Stomach smooth muscle (tissue), 2 donors: ENCODE data around the gene GRAMD1C.
"Not testable (repeated sequence)": the region's sequence is repeated elsewhere in the genome, so short reads cannot be mapped to it uniquely, and the experiment has no call there.

Source experiments
- H3K27ac ChIP-seq: one replicate; pipeline ENCODE4 v1.7.0; 2013; ENCODE audit warnings: mild to moderate bottlenecking, low read length, inconsistent platforms
- H3K27me3 ChIP-seq, 2 donors: one replicate each; pipeline ENCODE4 v1.7.0; 2013; ENCODE audit warnings: low read length in 2 of 2; ENCODE audit not compliant: insufficient read depth in 2 of 2, control insufficient read depth in 1 of 2
- H3K36me3 ChIP-seq, 2 donors: one replicate each; pipeline ENCODE4 v1.7.0; 2013; ENCODE audit warnings: low read length in 2 of 2; ENCODE audit not compliant: control insufficient read depth in 2 of 2, insufficient read depth in 2 of 2
- H3K4me1 ChIP-seq: one replicate; pipeline ENCODE4 v1.7.0; 2013; ENCODE audit warnings: low read length; ENCODE audit not compliant: control insufficient read depth, insufficient read depth
- H3K4me3 ChIP-seq, 2 donors: one replicate each; pipeline ENCODE4 v1.7.0; 2013; ENCODE audit warnings: low read length in 2 of 2
- H3K9ac ChIP-seq, 2 donors: one replicate each; pipeline ENCODE4 v1.7.0; 2013; ENCODE audit warnings: low read length in 2 of 2, mild to moderate bottlenecking in 1 of 2
- H3K9me3 ChIP-seq, 2 donors: one replicate each; pipeline ENCODE4 v1.7.0; 2013; ENCODE audit warnings: low read length in 2 of 2; ENCODE audit not compliant: control insufficient read depth in 2 of 2
- donor health status: healthy.
- donor health status: Pancreatic carcinoma.

GRAMD1C gene

GRCh38 chr3:113850391-113850790, 11.8 kb downstream of the GRAMD1C start:
- not testable (repeated sequence) for H3K4me1 ChIP-seq, H3K27me3 ChIP-seq, H3K4me3 ChIP-seq, H3K9me3 ChIP-seq, H3K36me3 ChIP-seq, H3K9ac ChIP-seq, H3K27ac ChIP-seq

GRCh38 chr3:113852506-113852905, 13.9 kb downstream of the GRAMD1C start:
- H3K4me1 ChIP-seq, result no peaks in the 10 kb centered on the region
- no peaks in the 10 kb centered on the region for H3K36me3 ChIP-seq
- H3K4me3 ChIP-seq, result no peak overlapping the region
- no peaks in the 10 kb centered on the region for H3K9me3 ChIP-seq
- H3K27me3 ChIP-seq, result no peaks in the 10 kb centered on the region
- no peak overlapping the region for H3K27ac ChIP-seq
- H3K9ac ChIP-seq, result no peak overlapping the region

GRCh38 chr3:113867506-113867905, 28.9 kb downstream of the GRAMD1C start:
- no peak overlapping the region for H3K9ac ChIP-seq
- peaks cover 0 to 2% of the 10 kb centered on the region in 2 donors for H3K9me3 ChIP-seq
- H3K4me3 ChIP-seq, result no peak overlapping the region
- H3K27ac ChIP-seq, result no peak overlapping the region
- no peaks in the 10 kb centered on the region for H3K36me3 ChIP-seq
- H3K4me1 ChIP-seq, result no peaks in the 10 kb centered on the region
- no peaks in the 10 kb centered on the region for H3K27me3 ChIP-seq

DNA sequence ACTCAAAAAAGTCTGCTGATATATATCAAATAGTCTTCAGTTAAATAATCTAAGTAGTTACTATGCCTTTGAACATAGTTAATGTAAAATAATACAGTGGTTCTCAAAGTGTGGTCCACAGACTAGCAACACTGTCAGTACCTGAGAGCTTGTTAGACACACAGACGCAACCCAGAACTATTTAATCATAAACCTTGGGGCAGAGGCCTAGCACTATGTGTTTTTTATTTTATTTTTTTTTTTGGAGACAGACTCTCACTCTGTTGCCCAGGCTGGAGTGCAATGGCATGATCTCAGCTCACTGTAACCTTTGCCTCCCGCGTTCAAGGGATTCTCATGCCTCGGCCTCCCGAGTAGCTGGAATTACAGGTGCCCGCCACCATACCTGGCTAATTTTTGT, 34.7 kb downstream of the GRAMD1C start:
- Histone ChIP-seq H3K27ac (no peak overlapping the region), H3K9me3 (peaks cover 0 to 2% of the 10 kb centered on the region in 2 donors), H3K36me3 (no peaks in the 10 kb centered on the region), H3K4me3 (no peak overlapping the region), H3K4me1 (no peaks in the 10 kb centered on the region), H3K27me3 (no peaks in the 10 kb centered on the region), H3K9ac (no peak overlapping the region)

DNA sequence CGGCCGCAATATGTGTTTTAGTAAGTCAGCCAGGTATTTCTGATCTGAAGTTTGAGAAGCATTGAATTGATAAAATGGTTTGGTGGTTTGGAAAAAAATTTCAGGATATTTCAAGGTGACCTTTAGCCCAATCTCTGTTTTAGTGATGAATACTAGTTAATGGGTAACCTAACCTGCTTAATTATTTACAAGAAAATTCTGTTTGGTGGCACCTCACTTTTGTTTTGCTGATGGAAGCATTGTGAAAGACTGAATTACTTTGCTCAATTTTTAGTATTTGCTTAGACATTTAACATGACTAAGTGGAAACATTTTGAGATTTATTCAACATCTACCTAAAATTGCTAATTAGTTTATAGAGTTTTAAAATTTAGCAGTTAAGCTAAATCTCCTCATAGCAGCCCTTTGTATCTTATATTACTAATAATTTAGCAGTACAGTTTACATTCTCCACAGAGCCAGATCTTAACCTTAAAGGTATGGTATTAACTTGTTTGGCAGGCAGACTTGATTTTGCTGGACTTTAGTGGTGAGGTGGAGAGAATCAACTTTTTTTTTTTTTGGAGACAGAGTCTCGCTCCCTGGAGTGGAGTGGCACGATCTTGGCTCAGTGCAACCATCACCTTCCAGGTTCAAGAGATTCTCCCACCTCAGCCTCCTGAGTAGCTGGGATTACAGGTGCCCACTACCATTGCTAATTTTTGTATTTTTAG, 35.4 kb downstream of the GRAMD1C start:
- Histone ChIP-seq H3K9me3 (no peaks in the 10 kb centered on the region), H3K9ac (no peak overlapping the region), H3K4me1 (no peaks in the 10 kb centered on the region), H3K36me3 (no peaks in the 10 kb centered on the region), H3K27ac (no peak overlapping the region), H3K27me3 (no peaks in the 10 kb centered on the region), H3K4me3 (no peak overlapping the region)

GRCh38 chr3:113878403-113878802, 39.8 kb downstream of the GRAMD1C start:
- no peak overlapping the region for H3K4me3 ChIP-seq
- no peaks in the 10 kb centered on the region for H3K4me1 ChIP-seq
- H3K27me3 ChIP-seq, result no peaks in the 10 kb centered on the region
- no peak overlapping the region for H3K9ac ChIP-seq
- H3K27ac ChIP-seq, result no peak overlapping the region
- no peaks in the 10 kb centered on the region for H3K9me3 ChIP-seq
- H3K36me3 ChIP-seq, result no peaks in the 10 kb centered on the region

GRCh38 chr3:113885050-113885449, 46.5 kb downstream of the GRAMD1C start:
- Histone ChIP-seq H3K9ac (no peak overlapping the region), H3K9me3 (no peaks in the 10 kb centered on the region), H3K36me3 (no peaks in the 10 kb centered on the region), H3K27ac (no peak overlapping the region), H3K4me1 (no peaks in the 10 kb centered on the region), H3K4me3 (no peak overlapping the region), H3K27me3 (no peaks in the 10 kb centered on the region)

DNA sequence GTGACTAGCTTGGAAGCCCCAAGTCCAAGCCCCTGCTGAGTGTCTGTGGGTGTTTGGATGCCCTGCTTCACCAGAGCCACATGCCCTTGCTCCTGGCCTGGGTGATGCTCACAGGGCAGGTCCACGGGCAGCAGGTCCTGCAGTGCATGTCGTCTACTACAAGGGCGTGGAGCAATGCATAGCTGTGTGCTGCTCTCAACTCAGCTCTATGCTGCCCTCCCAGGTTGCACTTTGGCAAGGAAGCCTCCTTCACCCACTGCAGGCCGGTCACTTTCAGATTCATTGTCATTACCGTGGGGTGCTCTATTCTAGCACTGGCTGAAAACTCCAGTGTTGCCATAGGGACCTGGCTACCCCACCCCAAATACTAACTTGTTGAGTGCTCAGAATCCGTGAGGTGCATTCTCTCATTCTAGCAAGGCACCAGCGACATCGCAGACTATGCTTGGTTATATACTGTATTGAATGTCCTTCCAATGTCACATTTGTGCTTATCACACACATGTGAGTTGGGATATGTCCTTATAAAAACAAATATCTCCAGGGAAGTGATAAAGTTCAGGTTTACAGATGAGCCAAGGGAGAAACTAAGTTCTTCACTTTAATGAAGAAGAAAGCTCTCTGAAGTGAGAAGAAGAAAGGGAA, 51.8 kb downstream of the GRAMD1C start:
- Histone ChIP-seq H3K27me3 (no peaks in the 10 kb centered on the region), H3K27ac (no peak overlapping the region), H3K9me3 (no peaks in the 10 kb centered on the region), H3K9ac (no peak overlapping the region), H3K4me3 (no peak overlapping the region), H3K4me1 (no peaks in the 10 kb centered on the region), H3K36me3 (no peaks in the 10 kb centered on the region)

DNA sequence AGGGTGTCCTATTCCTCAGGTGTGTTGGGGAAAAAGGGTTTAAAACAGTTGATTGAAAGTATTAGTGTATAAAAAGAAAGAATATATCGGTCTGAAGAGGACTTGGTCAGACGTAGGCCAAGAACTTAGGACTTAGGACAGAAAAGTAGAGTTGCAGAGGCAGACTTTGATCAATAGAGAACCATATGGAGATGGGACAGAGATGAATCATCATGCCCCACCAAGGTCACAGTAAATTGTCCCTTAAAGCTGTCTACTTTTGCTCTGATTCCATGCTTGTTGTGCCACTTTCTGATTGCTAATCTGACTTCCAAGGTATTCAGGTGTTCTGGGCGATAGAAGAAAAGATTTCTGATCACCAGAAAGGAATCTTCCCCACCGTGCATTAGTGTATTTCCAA, 56.3 kb downstream of the GRAMD1C start:
- no peak overlapping the region for H3K27ac ChIP-seq
- no peaks in the 10 kb centered on the region for H3K9me3 ChIP-seq
- no peaks in the 10 kb centered on the region for H3K36me3 ChIP-seq
- H3K4me3 ChIP-seq, result no peak overlapping the region
- no peaks in the 10 kb centered on the region for H3K4me1 ChIP-seq
- H3K27me3 ChIP-seq, result no peaks in the 10 kb centered on the region
- no peak overlapping the region for H3K9ac ChIP-seq

DNA sequence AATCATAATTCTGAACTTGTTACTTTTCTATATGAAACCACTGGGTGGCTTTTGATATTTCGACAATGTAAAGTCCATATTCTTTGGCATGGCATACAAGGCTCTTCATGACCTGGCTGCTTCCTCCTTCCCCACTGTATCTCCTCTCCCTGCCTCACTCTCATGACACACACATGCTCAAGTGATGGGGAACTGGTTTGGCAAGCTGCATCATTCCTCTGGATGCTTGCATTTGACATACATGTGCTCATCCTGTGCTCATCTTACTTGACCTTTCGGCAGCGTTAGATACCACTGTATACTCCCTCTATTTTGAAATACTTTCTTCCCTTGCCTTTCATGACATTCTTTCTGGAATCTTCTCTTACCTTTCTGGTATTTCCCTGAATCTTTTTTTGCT, 57.4 kb downstream of the GRAMD1C start:
- H3K9me3 ChIP-seq, result no peaks in the 10 kb centered on the region
- no peak overlapping the region for H3K27ac ChIP-seq
- no peaks in the 10 kb centered on the region for H3K27me3 ChIP-seq
- H3K4me1 ChIP-seq, result no peaks in the 10 kb centered on the region
- no peak overlapping the region for H3K4me3 ChIP-seq
- H3K9ac ChIP-seq, result no peak overlapping the region
- H3K36me3 ChIP-seq, result no peaks in the 10 kb centered on the region

- Histone ChIP-seq H3K27ac (no peak overlapping the region), H3K36me3 (no peaks in the 10 kb centered on the region), H3K4me1 (no peaks in the 10 kb centered on the region), H3K4me3 (no peak overlapping the region), H3K9ac (no peak overlapping the region), H3K27me3 (no peaks in the 10 kb centered on the region), H3K9me3 (no peaks in the 10 kb centered on the region)
Observed at GRCh38 chr3:113896930-113897329, 58.3 kb downstream of the GRAMD1C start.
